Mesenchymal stem cell (in vitro differentiated cells and primary cell): ENCODE results near the gene PLAC1.

Source experiments
- DNase-seq: peaks from one replicate; pipeline ENCODE4 v3.0.0-alpha.2; 2013
- H2AFZ ChIP-seq: one replicate; pipeline ENCODE4 v1.6.1; 2013; ENCODE audit warnings: low read depth, mild to moderate bottlenecking, control low read depth, inconsistent platforms, low read length, moderate library complexity
- H2AK5ac ChIP-seq: 2 replicates; pipeline ENCODE4 v1.6.1; 2013; ENCODE audit warnings: low read length, moderate library complexity, mild to moderate bottlenecking, inconsistent platforms; ENCODE audit not compliant: severe bottlenecking
- H2BK120ac ChIP-seq: one replicate; pipeline ENCODE4 v1.6.1; 2013; ENCODE audit warnings: low read depth, mild to moderate bottlenecking, inconsistent platforms, low read length, moderate library complexity
- H2BK12ac ChIP-seq, 2 experiments: one replicate each; pipeline ENCODE4 v1.6.1; 2013; ENCODE audit warnings: inconsistent platforms in 2 of 2, low read length in 2 of 2, mild to moderate bottlenecking in 2 of 2, moderate library complexity in 2 of 2, control low read depth in 1 of 2
- H2BK15ac ChIP-seq: one replicate; pipeline ENCODE4 v1.6.1; 2013; ENCODE audit warnings: mild to moderate bottlenecking, low read depth, inconsistent platforms; ENCODE audit not compliant: poor library complexity, severe bottlenecking
- H2BK5ac ChIP-seq: 2 replicates; pipeline ENCODE4 v1.6.1; 2013; ENCODE audit warnings: low read depth, mild to moderate bottlenecking, low read length, control low read depth, inconsistent platforms; ENCODE audit not compliant: poor library complexity, severe bottlenecking
- H3K14ac ChIP-seq, 2 experiments: one replicate each; pipeline ENCODE4 v1.6.1; 2013; ENCODE audit warnings: inconsistent platforms in 2 of 2, low read length in 2 of 2, control low read depth in 1 of 2, mild to moderate bottlenecking in 1 of 2, moderate library complexity in 1 of 2
- H3K18ac ChIP-seq, 2 experiments: one replicate each; pipeline ENCODE4 v1.6.1; 2013; ENCODE audit warnings: inconsistent platforms in 2 of 2, low read length in 2 of 2, control low read depth in 1 of 2, low read depth in 1 of 2, mild to moderate bottlenecking in 1 of 2
- H3K23ac ChIP-seq, 2 experiments: one replicate each; pipeline ENCODE4 v1.6.1; 2013; ENCODE audit warnings: inconsistent platforms in 2 of 2, low read length in 2 of 2, mild to moderate bottlenecking in 2 of 2, moderate library complexity in 2 of 2, control low read depth in 1 of 2
- H3K27ac ChIP-seq: 2 replicates; pipeline ENCODE4 v1.5.1; 2013; ENCODE audit warnings: mild to moderate bottlenecking, moderate library complexity, low read length, control low read depth, inconsistent platforms; ENCODE audit not compliant: poor library complexity, severe bottlenecking
- H3K27me3 ChIP-seq, 2 experiments: 2 replicates each; pipeline versions ENCODE4 v1.6.1 to v1.7.0; 2013; ENCODE audit warnings: low read length in 2 of 2, mild to moderate bottlenecking in 2 of 2, moderate library complexity in 2 of 2, control low read depth in 1 of 2, inconsistent platforms in 1 of 2; ENCODE audit not compliant: control insufficient read depth in 1 of 2, insufficient read depth in 1 of 2
- H3K36me3 ChIP-seq, 2 experiments: 2 replicates each; pipeline versions ENCODE4 v1.6.1 to v1.7.0; 2013; ENCODE audit warnings: low read length in 2 of 2, control low read depth in 1 of 2, inconsistent platforms in 1 of 2, low read depth in 1 of 2, mild to moderate bottlenecking in 1 of 2; ENCODE audit not compliant: insufficient read depth in 2 of 2, control insufficient read depth in 1 of 2
- H3K4ac ChIP-seq, 2 experiments: one replicate each; pipeline ENCODE4 v1.6.1; 2013; ENCODE audit warnings: inconsistent platforms in 2 of 2, low read length in 2 of 2, mild to moderate bottlenecking in 2 of 2, moderate library complexity in 2 of 2, control low read depth in 1 of 2, low read depth in 1 of 2
- H3K4me1 ChIP-seq: 2 replicates; pipeline ENCODE4 v1.6.1; 2013; ENCODE audit warnings: low read depth, low read length, control low read depth; ENCODE audit not compliant: control insufficient read depth, insufficient read depth
- H3K4me2 ChIP-seq: 2 replicates; pipeline ENCODE4 v1.6.1; 2013; ENCODE audit warnings: low read length, mild to moderate bottlenecking, inconsistent platforms; ENCODE audit not compliant: poor library complexity, severe bottlenecking
- H3K4me3 ChIP-seq, 2 experiments: 2 replicates each; pipeline versions ENCODE4 v1.5.1 to v1.7.0; 2013; ENCODE audit warnings: low read length in 2 of 2, mild to moderate bottlenecking in 2 of 2, control low read depth in 1 of 2, low read depth in 1 of 2; ENCODE audit not compliant: insufficient read depth in 1 of 2
- H3K79me1 ChIP-seq: replicated peaks from 2 replicates; pipeline ENCODE4 v1.6.1; 2013; ENCODE audit warnings: mild to moderate bottlenecking, control low read depth, low read length, inconsistent platforms; ENCODE audit not compliant: poor library complexity, severe bottlenecking
- H3K9ac ChIP-seq: 2 replicates; pipeline ENCODE4 v1.7.0; 2013; ENCODE audit warnings: mild to moderate bottlenecking, low read length, moderate library complexity
- H3K9me3 ChIP-seq: 2 replicates; pipeline ENCODE4 v1.7.0; 2013; ENCODE audit warnings: mild to moderate bottlenecking, low read length; ENCODE audit not compliant: control insufficient read depth
- H4K8ac ChIP-seq: one replicate; pipeline ENCODE4 v1.6.1; 2013; ENCODE audit warnings: inconsistent platforms, mild to moderate bottlenecking, low read length, moderate library complexity
- H4K91ac ChIP-seq: one replicate; pipeline ENCODE4 v1.6.1; 2013; ENCODE audit warnings: mild to moderate bottlenecking, low read length, inconsistent platforms
- WGBS: methylation state at CpG from one replicate; pipeline ENCODE4 v1.1.7; 2013; ENCODE audit warnings: mixed read lengths; 5-methylcytosine and 5-hydroxymethylcytosine counted together

PLAC1 gene

DNA sequence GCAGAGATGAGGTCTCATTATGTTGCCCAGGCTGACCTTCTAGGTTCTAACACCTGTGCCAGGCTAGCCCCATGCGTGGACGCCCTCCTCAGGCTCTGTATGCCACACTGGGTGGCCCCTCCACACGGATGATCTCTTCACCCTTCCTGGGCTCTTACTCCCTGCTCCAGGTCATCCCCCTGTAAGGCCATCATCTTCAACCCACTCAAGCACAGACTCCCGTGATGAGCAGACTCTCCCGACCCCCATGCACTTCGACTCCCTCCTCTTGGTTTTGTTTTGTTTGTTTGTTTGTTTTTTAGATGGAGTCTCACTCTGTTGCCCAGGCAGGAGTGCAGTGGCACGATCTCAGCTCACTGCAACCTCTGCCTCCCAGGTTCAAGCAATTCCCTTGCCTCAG is 127.4 kb downstream of the PLAC1 start:
- no peak overlapping the region for H2BK5ac ChIP-seq
- H4K91ac ChIP-seq, result no peak overlapping the region
- no peak overlapping the region for H4K8ac ChIP-seq
- H3K23ac ChIP-seq, result no peak overlapping the region
- H2AK5ac ChIP-seq, result no peak overlapping the region
- no peaks in the 10 kb centered on the region for H3K79me1 ChIP-seq
- 100% methylated on average over 2 of the region's 7 CpGs for WGBS
- H3K9me3 ChIP-seq, result no peaks in the 10 kb centered on the region
- no peak overlapping the region for H3K9ac ChIP-seq
- H2BK15ac ChIP-seq, result no peak overlapping the region
- H3K4me3 ChIP-seq, result no peak overlapping the region
- H3K36me3 ChIP-seq, result no peaks in the 10 kb centered on the region
- no peaks in the 10 kb centered on the region for H3K4me1 ChIP-seq
- H3K18ac ChIP-seq, result no peak overlapping the region
- no peak overlapping the region for H3K27ac ChIP-seq
- no peak overlapping the region for H2BK12ac ChIP-seq
- H2AFZ ChIP-seq, result no peak overlapping the region
- H3K14ac ChIP-seq, result no peak overlapping the region
- H3K4ac ChIP-seq, result no peak overlapping the region
- H2BK120ac ChIP-seq, result no peak overlapping the region
- no peak for DNase-seq
- H3K27me3 ChIP-seq, result peaks cover 0 to 11% of the 10 kb centered on the region in 2 experiments
- no peak overlapping the region for H3K4me2 ChIP-seq

DNA sequence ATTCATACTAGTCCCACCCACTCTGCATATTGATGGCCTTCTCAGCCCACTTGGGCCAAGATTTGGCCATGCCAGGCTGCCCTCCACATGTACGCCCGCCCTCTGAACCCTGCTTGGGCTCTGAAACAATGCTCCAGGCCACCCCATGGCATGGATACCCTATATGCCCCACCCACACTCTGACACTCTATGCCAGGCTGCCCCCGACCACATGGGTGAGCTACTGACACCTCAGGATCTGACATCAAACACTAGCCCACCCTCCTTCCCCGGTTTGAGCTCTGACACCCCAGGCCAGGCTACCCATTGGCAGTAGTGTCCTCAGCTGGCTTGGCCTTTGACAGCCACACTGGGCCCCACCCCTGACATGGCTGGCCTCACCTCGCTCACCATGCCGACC is 128.8 kb downstream of the PLAC1 start:
- H2BK120ac ChIP-seq, result no peak overlapping the region
- no peak overlapping the region for H4K8ac ChIP-seq
- H2AK5ac ChIP-seq, result no peak overlapping the region
- no peak overlapping the region for H3K23ac ChIP-seq
- peak overlapping the region; percentile 18 for H4K91ac ChIP-seq
- H2AFZ ChIP-seq, result no peak overlapping the region
- WGBS, result 100% methylated on average over 5 of the region's 6 CpGs
- DNase-seq, result no peak
- no peak overlapping the region for H3K14ac ChIP-seq
- no peak overlapping the region for H3K4me3 ChIP-seq
- H2BK12ac ChIP-seq, result peak overlapping the region in 1 of 2 experiments; percentile 3
- no peak overlapping the region for H2BK15ac ChIP-seq
- H2BK5ac ChIP-seq, result no peak overlapping the region
- H3K4ac ChIP-seq, result no peak overlapping the region
- H3K18ac ChIP-seq, result no peak overlapping the region
- no peaks in the 10 kb centered on the region for H3K4me1 ChIP-seq
- H3K36me3 ChIP-seq, result no peaks in the 10 kb centered on the region
- H3K79me1 ChIP-seq, result no peaks in the 10 kb centered on the region
- no peak overlapping the region for H3K4me2 ChIP-seq
- H3K9ac ChIP-seq, result no peak overlapping the region
- no peak overlapping the region for H3K27ac ChIP-seq
- no peaks in the 10 kb centered on the region for H3K9me3 ChIP-seq
- H3K27me3 ChIP-seq, result peaks cover 0 to 8% of the 10 kb centered on the region in 2 experiments

DNA sequence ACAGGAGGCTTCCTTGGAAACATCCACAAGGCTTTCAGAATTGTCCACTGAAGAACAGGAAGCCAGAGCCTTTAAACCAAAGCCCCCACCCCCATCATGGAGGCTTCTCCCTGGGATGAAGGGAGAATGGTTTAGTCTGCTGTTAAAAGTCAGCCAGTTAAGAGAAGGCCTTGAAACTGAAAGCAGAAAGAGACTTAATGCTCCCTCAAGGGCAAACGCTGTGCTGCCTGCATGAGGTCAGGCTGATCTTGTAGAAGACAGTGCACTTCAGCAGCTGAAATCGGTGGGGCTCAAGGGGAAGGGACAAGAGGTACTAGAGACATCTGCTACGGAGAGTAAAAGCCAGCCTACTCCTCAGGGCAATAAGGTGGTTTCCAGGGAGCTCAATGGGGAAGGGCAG is 129.3 kb downstream of the PLAC1 start:
- Histone ChIP-seq H3K4ac (no peak overlapping the region), H3K14ac (no peak overlapping the region), H3K9ac (peak overlapping the region; percentile 36), H2AFZ (no peak overlapping the region), H3K4me1 (no peaks in the 10 kb centered on the region), H2AK5ac (no peak overlapping the region), H4K8ac (no peak overlapping the region), H2BK12ac (no peak overlapping the region), H3K23ac (no peak overlapping the region), H3K4me3 (no peak overlapping the region), H3K36me3 (no peaks in the 10 kb centered on the region), H3K27me3 (peaks cover 0 to 8% of the 10 kb centered on the region in 2 experiments), H2BK15ac (no peak overlapping the region), H3K4me2 (no peak overlapping the region), H3K79me1 (no peaks in the 10 kb centered on the region), H2BK5ac (no peak overlapping the region), H4K91ac (no peak overlapping the region), H3K18ac (peak overlapping the region in 1 of 2 experiments; percentile 64), H3K9me3 (no peaks in the 10 kb centered on the region), H3K27ac (no peak overlapping the region), H2BK120ac (no peak overlapping the region)
- 81% methylated on average over 2 of the region's 3 CpGs for WGBS
- peak; percentile 47 for DNase-seq

DNA sequence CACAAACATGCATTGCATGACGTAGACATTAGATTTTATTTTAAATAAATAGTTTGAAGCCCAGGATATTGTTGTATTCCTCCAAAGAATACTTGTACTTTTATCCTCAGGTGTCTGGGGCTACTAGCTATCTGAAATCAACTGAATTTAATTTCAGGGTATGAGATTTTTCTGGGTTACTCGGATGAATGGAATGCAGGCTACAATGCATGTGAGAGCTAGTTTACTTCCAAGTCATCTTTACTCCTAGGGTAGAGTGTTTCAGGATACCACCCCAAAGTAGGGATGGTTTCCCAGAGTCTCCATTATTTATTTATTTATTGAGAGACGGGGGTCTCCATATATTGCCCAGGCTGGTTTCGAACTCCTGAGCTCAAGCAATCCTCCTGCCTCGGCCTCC is 131.9 kb downstream of the PLAC1 start:
- Histone ChIP-seq H3K79me1 (no peaks in the 10 kb centered on the region), H2BK5ac (no peak overlapping the region), H2BK15ac (no peak overlapping the region), H2AK5ac (no peak overlapping the region), H4K8ac (no peak overlapping the region), H3K36me3 (no peaks in the 10 kb centered on the region), H3K9me3 (no peaks in the 10 kb centered on the region), H3K4me3 (no peak overlapping the region), H3K4ac (no peak overlapping the region), H3K27me3 (peaks cover 0 to 3% of the 10 kb centered on the region in 2 experiments), H2AFZ (no peak overlapping the region), H3K9ac (no peak overlapping the region), H3K14ac (no peak overlapping the region), H3K23ac (no peak overlapping the region), H2BK12ac (no peak overlapping the region), H3K18ac (no peak overlapping the region), H3K4me2 (no peak overlapping the region), H3K4me1 (no peaks in the 10 kb centered on the region), H4K91ac (no peak overlapping the region), H2BK120ac (no peak overlapping the region), H3K27ac (no peak overlapping the region)
- DNase-seq, result no peak
- 71% methylated on average over 4 of the region's 5 CpGs for WGBS
